Upper lobe of left lung (tissue), 4 donors: Measurements from ENCODE around the gene ANKS1A.

Experiments used
- CTCF ChIP-seq, 6 experiments: fragments of 450-650 bp in 4 of 6; fragments of 200-600 bp in 2 of 6; sonication (generic) in 2 of 6; IDR thresholded peaks; one replicate each; pipeline ENCODE4 v1.5.1; 2016 to 2019; ENCODE audit warnings: antibody characterized with exemption in 6 of 6
- POLR2A ChIP-seq, 4 donors: fragments of 450-650 bp; IDR thresholded peaks; one replicate each; pipeline ENCODE4 v1.5.1; 2016 to 2017; ENCODE audit warnings: antibody characterized with exemption in 4 of 4, mild to moderate bottlenecking in 2 of 4

- TF ChIP-seq POLR2A (IDR thresholded peaks at IDR 0.05) (no peak), CTCF (IDR thresholded peaks at IDR 0.05) (no peak)
Observed at GRCh38 chr6:34950849-34951248, 61.8 kb downstream of the ANKS1A start.
